Stimulated activated CD8-positive, alpha-beta memory T cell treated with anti-CD3 and anti-CD28 coated beads, Interleukin-7, amount 100 ng/mL, for 4 hours (primary cell): ENCODE results near the gene SPINK8.
A peak's percentile ranks its signal among the peaks of the same experiment; 100 is the strongest.
"Not testable (repeated sequence)": the region's sequence is repeated elsewhere in the genome, so short reads cannot be mapped to it uniquely, and the experiment has no call there.

Experiments used
- DNase-seq, 2 donors: peaks; one replicate each; pipeline ENCODE4 v3.0.0-alpha.2; 2020; ENCODE audit warnings: low read depth in 2 of 2

Gene SPINK8

DNA sequence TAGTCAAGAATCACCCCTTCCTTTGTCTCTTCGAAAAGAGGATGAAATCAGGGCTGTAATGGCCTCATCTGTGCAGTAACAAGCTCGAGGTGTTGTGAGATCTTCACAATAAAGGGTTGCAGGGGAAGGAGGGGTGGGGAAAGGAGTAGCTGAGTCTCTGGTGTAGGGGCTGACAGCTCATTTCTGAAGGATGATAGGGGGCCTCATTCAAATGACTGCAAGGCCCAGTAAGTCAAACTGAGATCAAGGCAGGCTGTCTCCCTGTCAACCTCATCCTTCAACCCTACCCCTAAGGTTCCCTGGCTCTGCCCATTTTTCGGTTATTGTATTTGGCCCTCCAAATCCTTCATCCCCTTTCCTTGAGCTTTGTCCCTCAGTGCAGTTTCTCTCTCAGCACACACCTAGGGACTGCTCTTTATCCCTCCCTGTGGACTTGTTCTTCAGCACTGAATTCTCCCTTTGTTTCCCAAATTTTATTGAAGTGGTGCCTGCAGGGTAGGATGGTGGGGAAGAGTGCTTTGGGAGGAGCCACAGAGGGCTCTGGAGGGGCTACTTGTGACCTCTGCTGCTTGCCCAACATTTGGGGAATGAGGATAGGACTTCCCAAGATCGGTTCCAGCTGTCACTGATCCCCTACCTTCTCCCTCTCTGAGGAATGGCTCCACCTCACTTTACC, 54.4 kb downstream of the SPINK8 start:
- DNase-seq, result no peak

DNA sequence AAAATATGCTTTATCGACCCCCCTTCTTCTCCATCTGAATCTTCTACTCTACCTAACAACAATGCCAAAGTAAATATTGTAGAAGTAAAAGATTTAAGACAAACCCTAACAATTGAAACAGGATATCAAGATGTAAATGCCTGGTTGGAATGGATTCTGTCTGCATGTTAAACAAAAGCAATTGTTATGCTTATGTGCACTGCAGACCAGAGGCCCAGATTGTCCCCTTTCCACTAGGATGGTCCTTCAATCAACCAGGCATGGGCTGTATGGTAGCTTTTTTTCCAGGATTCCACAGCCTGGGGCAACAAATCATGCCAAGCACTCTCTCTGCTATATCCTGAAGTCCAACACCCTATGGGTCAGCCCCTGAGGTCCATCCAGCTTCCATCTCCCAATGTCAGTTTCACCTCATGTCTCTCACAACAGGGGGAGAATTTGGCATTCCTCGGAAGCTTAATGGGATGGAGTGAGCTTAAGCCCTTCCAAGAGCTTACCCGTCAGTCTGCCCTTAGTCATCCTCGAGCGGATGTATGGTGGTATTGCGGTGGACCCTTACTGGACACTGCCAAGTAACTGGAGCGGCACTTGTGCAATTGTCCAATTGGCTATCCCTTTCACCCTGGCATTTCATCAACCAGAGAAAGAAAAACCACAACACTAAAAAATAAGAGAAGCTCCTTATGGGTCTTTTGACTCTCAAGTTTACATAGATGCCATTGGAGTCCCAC, 56.4 kb downstream of the SPINK8 start:
- DNase-seq, result no peak

DNA sequence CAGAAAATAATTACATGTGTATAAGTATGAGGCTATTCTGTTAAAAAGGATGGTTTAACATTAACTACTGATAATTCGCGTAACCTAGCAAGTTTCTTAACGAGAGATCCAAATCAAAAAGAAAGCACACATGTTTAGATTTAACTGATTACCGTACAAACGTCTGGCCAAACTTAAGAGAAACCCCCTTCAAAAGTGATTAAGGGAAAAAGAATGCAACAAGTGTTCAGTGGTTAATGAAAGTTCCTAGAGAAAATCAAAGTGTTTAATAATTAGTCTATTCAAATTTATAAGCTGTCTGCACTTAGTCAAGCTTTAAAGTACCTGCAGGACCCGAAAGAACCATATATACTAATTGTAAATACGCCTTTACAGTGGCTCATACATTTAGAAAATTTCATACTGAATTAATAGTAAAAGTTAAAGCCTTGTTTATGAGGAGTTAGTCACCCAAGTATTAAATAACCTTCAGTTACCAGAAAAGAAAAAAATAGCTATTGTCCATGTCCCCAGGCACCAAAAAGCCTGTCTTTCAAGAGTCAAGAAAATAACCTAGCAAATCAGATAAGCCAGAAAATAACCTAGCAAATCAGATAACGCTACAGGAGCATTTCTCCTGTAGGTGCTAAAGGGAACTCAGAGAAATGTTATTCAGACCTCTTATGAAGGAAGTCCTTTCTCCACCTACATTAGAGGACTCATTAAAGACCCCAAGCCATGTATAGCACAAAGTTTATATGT, 58.0 kb downstream of the SPINK8 start:
- no peak for DNase-seq

DNA sequence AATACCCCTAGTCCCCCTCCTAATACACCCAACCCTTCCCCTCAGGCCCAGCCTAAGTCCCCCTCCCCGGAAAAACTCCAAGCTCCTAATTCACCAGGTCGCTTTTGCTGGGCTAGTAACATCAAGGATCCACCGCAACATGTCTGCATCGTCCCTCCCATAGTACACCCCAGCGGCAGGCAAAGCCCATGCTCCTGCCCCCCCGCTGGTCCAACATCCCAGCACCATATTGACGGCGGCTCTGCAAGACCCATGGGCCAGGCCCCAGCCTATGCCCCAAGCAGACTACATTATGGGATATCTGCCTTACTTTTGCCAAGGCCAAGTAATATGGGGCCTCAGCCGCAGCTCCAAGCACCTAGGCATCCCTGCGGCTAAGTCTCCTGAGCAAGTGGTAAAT, 59.0 kb downstream of the SPINK8 start:
- no peak for DNase-seq

DNA sequence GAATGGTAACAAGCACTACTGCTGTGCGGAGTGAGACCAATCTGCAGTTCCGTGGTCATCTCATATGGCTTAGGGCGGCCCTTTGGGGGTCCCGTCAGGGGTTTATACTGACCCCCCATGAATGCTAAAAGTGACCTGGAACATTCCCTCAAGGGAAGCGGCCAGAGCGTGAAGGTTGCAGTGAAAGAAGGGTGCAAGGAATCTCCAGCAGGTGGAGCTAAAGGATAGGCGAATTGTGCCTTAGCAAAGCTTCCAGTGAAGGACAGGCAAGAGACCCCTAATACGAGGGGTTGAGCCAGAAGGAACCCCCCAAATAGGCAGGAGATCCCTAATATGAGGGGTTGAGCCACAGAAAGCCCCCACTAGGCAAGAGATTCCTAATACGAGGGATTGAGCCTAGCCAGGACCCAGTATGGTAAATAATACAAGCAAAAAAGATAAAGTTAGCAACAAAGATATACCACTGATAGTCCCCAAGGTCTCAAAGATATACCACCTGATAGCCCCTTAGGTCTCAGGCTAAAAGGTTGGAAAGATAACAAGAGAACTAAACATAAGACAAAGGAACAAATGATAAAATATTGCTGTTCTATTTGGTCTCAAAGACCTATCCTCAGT, 59.8 kb downstream of the SPINK8 start:
- DNase-seq, result peak; percentile 11 to 15

DNA sequence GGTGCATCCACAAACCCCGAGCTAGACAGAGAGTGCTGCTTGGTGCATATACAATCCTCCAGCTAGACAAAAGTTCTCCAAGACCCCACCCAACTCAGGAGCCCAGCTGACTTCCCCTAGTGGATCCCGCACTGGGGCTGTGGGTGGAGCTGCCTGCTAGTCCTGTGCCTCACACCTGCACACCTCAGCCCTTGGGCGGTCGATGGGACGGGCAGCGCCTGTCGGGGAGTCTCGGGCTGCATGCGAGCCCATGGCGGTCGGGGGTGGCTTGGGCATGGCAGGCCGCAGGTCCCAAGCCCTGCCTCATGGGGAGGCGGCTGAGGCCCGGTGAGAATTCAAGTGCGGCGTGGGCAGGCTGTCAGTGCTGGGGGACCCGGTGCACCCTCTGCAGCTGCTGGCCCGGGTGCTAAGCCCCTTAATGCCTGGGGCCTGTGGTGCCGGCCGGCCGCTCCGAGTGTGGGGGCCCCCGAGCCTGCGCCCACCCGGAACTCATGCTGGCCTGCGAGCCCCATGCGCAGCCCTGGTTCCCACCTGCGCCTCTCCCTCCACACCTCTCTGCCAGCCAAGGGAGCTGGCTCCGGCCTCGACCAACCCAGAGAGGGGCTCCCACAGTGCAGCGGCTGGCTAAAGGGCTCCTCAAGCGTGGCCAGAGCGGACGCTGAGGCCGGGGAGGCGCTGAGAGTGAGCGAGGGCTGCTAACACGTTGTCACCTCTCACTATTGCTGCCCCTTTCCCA, 61.5 kb downstream of the SPINK8 start:
- DNase-seq, result no peak

DNA sequence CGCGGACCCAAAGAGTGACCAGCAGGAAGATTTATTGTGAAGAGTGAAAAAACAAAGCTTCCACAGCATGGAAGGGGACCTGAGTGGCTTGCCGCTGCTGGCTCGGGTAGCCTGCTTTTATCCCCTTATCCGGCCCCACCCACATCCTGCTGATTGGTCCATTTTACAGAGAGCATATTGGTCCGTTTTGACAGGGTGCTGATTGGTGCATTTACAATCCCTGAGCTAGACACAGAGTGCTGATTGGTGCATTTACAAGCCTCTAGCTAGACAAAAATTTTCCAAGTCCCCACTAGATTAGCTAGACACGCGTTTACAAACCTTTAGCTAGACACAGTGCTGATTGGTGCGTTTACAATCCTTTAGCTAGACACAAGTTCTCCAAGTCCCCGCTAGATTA, 62.2 kb downstream of the SPINK8 start:
- not testable (repeated sequence) for DNase-seq

DNA sequence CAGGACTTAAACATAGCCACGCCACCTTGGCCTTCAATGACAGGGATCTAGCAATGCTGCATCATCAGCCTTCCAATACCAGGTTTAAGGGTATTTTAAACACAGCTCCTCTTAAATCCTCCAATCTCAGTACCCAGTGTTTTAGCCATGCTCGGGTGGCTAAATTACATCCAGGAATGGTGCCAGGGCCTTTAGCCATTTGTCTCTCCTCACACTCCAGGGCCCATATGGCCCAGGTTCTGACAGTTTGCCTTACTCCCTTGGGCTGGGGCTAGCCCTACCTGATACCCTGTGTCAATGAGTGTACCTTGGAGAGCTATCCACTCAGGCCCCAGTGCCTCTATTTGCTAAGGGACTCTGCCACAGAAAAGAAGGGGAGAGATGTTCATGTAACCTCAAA, 63.2 kb downstream of the SPINK8 start:
- no peak for DNase-seq

DNA sequence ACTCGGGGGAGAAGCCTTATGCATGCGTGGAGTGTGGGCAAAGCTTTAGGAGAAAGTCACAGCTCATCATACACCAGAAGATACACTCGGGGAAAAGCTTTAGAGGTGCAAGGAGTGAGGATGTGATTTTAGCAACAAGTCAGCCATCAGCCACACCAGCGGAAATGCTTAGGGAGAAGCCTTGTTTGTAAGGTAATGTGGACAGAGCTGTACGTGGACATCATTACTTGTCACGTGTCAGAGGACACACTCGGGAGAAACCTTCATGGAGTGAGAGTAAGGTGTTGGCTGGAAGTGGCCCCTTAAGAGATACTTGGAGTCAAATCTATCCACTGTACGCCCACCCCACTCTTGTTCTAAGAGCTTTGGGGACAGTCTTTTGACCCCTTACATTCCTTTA, 63.9 kb downstream of the SPINK8 start:
- no peak for DNase-seq

DNA sequence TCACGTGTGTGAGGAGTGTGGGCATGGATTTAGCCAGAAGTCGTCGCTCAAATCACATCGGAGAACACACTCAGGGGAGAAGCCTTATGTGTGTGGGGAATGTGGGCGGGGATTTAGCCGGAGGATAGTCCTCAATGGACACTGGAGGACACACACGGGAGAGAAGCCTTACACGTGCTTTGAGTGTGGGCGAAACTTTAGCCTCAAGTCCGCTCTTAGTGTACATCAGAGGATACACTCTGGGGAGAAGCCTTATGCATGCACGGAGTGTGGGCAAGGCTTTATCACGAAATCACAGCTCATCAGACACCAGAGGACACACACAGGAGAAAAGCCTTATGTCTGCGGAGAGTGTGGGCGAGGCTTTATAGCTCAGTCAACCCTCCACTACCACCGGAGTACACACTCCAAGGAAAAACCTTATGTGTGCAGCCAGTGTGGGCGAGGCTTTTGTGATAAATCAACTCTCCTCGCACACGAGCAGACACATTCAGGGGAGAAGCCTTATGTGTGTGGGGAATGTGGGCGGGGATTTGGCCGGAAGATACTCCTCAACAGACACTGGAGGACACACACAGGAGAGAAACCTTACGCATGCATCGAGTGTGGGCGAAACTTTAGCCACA, 64.4 kb downstream of the SPINK8 start:
- DNase-seq, result peak; percentile 40 to 52

DNA sequence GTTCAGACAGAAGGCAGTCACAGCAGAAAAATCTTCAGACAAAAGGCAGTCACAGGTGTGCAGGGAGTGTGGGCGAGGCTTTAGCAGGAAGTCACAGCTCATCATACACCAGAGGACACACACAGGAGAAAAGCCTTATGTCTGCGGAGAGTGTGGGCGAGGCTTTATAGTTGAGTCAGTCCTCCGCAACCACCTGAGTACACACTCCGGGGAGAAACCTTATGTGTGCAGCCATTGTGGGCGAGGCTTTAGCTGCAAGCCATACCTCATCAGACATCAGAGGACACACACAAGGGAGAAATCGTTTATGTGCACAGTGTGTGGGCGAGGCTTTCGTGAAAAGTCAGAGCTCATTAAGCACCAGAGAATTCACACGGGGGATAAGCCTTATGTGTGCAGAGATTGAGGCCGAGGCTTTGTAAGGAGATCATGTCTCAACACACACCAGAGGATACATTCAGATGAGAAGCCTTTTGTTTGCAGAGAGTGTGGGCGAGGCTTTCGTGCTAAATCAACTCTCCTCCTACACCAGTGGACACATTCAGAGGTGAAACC, 65.0 kb downstream of the SPINK8 start:
- peak; percentile 80 to 92 for DNase-seq

DNA sequence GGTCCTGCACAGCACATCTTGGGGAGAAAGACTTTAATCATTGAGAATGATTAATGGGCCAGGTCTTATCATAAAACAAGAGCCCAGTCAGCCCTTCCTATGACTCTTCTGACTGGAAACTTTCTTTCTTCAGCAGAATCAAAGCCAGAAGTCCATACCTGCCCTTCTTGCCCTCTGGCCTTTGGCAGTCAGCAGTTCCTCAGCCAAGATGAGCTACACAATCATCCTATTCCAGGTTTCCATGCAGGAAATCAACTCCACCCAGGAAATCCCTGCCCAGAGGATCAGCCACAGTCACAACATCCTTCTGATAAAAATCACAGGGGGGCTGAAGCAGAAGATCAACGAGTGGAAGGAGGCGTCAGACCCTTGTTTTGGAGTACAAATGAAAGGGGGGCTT, 65.7 kb downstream of the SPINK8 start:
- DNase-seq, result no peak

DNA sequence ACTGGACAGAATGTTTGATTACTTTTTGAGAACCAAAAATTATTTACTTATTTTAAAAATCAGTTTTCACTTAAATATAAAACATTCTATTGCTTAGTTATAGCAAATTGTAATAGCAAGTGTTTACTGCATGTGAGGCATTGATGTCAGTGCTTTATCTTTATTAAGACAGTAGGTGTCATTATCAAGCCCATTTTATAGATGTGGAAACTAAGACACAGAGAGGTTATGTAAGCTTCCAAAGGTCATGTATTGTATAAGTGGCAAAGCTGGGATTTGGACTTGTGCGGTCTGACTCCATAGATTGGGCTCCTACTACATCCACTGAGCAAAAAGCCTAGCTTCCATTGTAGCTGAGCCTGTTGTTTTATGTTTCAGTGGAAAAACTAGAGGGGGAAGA, 74.9 kb downstream of the SPINK8 start:
- no peak for DNase-seq
